GM21723 (cell line): Measurements from ENCODE around the gene SELENOK.
"Not testable (repeated sequence)": the region's sequence is repeated elsewhere in the genome, so short reads cannot be mapped to it uniquely, and the experiment has no call there.

Experiments
- ATAC-seq: cut with Tn5 transposase; IDR thresholded peaks from one replicate; pipeline ENCODE4 v1.9.1; 2021; ENCODE audit warnings: mild to moderate bottlenecking, moderate library complexity; ENCODE audit not compliant: unreplicated experiment

The SELENOK gene

GRCh38 chr3:53891497-53892285 lies at the start of gene SELENOK:
SELENOK (minus strand) TSS chr3:53891859.
- peak; percentile 95 for ATAC-seq

GRCh38 chr3:53941184-53941583 lies 49.5 kb upstream of the SELENOK start:
- ATAC-seq: no peak

GRCh38 chr3:53940623-53941022 lies 49.0 kb upstream of the SELENOK start:
- no peak for ATAC-seq

GRCh38 chr3:53939813-53940212 lies 48.2 kb upstream of the SELENOK start:
- ATAC-seq: no peak

GRCh38 chr3:53939086-53939582 lies 47.5 kb upstream of the SELENOK start:
- no peak for ATAC-seq

GRCh38 chr3:53938645-53939044 lies 47.0 kb upstream of the SELENOK start:
- ATAC-seq: no peak

GRCh38 chr3:53936347-53936746 lies 44.7 kb upstream of the SELENOK start:
- ATAC-seq: no peak

GRCh38 chr3:53935283-53935901 lies 43.7 kb upstream of the SELENOK start:
- ATAC-seq: no peak

- not testable (repeated sequence) for ATAC-seq
These were observed 35.7 kb upstream of the SELENOK start for GRCh38 chr3:53927208-53927872.

- ATAC-seq: no peak
These were observed 29.6 kb upstream of the SELENOK start for GRCh38 chr3:53921296-53921695.

- ATAC-seq: no peak
These were observed 28.1 kb upstream of the SELENOK start for GRCh38 chr3:53919741-53920140.

- ATAC-seq: no peak
These were observed 21.7 kb upstream of the SELENOK start for GRCh38 chr3:53913401-53913800.

GRCh38 chr3:53902711-53903110 lies 11.1 kb upstream of the SELENOK start:
- no peak for ATAC-seq

- no peak for ATAC-seq
These were observed 10.4 kb upstream of the SELENOK start for GRCh38 chr3:53902067-53902466.

- ATAC-seq: no peak
These were observed 9.1 kb upstream of the SELENOK start for GRCh38 chr3:53900666-53901331.

GRCh38 chr3:53899750-53900149 lies 8.1 kb upstream of the SELENOK start:
- ATAC-seq: no peak

GRCh38 chr3:53892286-53892637 lies 603 bp upstream of the SELENOK start:
- no peak for ATAC-seq

GRCh38 chr3:53890726-53891475 lies 758 bp downstream of the SELENOK start:
- ATAC-seq: no peak

GRCh38 chr3:53888232-53888631 lies 3.4 kb downstream of the SELENOK start:
- ATAC-seq: no peak

- ATAC-seq: no peak
These were observed 4.2 kb downstream of the SELENOK start for GRCh38 chr3:53887446-53887845.

GRCh38 chr3:53885239-53885638 lies 6.4 kb downstream of the SELENOK start:
- no peak for ATAC-seq
